GM19238 (cell line): ENCODE measurements around the gene CCM2L.

Experiments used
- DNase-seq: peaks from one replicate; pipeline ENCODE4 v3.0.0; 2011; ENCODE audit warnings: low spot score; ENCODE audit not compliant: insufficient read length

The CCM2L gene

DNA sequence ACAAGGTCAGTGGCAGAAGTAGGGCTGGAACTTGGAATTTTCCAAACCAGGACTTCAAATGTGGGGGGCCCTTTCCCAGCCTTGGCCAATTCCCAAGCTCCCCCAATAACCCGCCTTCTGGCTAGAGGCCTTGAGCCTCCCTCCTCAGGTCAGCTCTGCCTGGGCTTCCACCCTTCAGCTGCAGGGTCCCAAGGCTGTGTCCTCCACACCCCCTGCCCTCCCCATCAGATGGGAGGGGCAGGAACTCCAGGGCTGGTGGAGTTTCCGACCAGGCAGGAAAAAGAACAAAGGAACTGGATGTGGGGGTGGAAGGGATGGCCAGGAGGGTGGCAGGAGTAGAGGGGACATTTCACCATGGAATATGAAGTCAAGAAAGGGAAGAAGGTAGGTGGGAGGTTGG, at the start of gene CCM2L:
CCM2L (plus strand) TSS at position 338 of the 400 bp plus-strand sequence; CDS start at position 355, 17 bp downstream.
- no peak for DNase-seq

DNA sequence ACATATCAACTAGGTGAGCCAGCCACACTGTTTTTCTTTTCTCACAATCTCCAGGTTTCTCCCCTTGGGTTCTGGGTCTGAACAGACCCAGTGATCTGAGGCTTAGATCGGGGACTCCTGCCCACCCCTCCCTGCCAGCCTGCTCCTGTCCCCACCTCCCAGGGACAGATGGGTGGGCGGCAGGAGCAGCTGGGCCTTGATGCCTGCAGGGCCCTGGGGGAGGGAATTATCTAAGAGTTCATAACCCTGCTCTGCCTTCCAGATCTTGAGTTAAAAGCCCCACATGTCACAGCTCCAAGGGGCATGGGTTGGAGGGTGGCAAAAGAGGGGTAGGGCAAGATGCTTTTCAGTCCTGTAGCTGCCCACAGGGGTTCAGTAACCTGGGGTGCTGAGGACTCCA, 47.5 kb upstream of the CCM2L start:
- no peak for DNase-seq

DNA sequence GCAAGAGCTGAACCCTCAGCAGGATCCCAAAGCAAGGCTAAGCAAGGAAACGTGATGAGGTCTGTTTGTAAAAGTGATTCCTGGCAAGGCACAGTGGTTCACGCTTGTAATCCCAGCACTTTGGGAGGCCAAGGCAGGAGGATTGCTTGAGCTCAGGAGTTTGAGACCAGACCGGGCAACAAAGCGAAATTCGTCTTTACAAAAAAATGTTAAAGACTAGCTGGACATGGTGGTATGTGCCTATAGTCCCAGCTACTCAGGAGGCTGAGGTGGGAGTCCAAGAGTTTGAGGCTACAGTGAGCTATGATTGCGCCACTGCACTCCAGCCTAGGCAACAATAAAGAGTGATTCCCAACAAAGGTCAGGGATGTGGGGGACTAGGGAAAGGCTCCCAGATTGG, 46.3 kb upstream of the CCM2L start:
- no peak for DNase-seq

DNA sequence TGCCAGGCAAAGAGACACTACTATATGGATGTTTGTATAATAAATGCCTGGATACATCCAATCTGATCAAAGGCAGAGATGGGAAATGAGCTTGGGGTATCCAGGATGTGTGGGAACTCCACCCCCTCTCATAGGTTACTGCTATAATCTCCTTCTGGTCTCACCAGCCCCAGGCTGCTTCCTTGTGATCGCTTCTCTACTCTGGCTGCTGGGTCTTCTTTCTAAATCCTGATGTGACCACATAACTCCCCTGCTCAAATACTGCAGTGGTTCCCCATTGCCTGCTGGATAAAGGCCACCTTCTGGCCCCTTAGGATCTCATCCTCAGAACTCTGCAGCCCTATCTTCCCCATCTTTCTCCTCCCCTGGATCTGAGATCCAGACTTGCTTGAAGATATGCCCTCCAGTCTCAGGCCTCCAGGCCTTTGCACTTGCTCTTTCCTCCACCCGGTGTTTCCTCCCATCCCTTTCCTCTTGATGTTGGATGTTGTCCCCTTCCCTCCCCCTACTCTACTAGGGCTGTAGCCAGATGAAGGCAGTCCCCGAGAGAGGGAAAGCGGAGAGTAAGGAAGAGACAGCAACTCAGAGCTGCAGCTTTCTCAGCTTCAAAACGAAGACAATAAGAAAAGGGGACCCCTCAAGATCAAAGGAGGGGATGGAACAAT, 43.1 kb upstream of the CCM2L start:
- DNase-seq: no peak

DNA sequence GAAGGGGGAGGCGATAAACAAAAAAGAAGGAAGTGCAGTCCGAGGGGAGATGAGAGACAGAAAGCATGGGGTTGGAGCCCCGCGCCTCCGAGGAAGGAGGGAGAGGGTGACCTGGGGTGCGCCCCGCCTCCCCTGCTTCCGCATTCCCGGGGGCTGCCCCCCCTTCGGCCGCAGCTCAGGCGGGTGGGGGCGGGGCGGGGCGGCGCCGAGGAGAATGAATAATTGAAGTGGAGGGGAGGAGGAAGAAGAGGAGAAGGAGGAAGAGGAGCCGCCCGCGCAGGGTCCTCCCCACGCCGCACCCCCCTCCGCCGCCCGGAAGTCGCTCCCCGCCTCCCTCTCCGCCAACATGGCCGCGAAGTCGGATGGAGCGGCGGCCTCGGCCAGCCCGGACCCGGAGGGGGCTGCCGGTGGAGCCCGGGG, 42.4 kb upstream of the CCM2L start, which contains the start of gene XKR7:
XKR7 (plus strand) TSS at position 322 of the 420 bp plus-strand sequence; CDS start at position 347, 25 bp downstream.
- DNase-seq: no peak

DNA sequence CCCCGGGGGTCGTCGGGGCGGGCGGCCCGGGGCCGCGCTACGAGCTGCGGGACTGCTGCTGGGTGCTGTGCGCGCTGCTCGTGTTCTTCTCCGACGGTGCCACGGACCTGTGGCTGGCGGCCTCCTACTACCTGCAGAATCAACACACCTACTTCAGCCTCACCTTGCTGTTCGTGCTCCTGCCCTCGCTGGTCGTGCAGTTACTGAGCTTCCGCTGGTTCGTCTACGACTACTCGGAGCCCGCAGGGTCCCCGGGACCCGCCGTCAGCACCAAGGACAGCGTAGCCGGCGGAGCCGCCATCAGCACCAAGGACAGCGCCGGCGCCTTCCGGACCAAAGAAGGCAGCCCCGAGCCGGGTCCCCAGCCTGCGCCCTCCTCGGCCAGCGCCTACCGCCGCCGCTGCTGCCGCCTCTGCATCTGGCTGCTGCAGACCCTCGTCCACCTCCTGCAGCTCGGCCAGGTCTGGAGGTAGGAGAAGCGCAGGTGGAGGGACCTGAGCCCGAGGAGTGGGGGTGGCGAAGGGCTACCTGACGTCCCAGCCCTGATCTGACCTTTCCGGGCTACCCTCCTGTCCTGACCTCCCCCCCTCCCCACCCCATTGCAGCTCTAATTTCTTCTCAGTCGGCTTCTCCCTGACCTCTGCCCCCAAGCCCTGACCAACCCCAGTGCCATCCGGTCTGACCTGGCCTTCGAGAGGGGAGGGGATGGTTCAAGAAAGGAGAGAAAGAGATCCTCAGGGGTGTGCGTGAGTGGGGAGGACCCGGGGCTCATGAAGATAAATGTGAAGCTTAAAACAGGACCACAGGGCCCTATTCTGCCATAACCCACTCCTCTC, 41.7 kb upstream of the CCM2L start:
- peak; percentile 86 for DNase-seq

DNA sequence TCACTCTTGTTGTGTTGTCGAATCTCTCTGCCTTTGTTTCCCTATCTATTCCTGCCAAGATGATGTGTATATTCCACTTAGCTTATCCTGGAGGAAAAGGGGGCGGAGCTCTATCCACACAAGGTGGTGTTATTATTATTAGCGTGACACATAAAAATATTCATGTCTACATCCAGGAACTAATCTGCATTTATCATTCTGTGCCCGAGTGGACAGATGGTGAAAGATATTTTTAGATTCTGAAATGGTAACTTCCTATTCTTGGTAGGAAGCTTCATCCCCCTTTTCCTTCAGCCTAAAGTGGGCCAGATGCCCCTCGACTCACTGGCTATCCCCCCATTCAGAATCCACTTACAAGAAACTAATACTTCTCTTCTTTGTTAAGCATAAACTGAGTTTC, 40.2 kb upstream of the CCM2L start:
- DNase-seq: no peak

DNA sequence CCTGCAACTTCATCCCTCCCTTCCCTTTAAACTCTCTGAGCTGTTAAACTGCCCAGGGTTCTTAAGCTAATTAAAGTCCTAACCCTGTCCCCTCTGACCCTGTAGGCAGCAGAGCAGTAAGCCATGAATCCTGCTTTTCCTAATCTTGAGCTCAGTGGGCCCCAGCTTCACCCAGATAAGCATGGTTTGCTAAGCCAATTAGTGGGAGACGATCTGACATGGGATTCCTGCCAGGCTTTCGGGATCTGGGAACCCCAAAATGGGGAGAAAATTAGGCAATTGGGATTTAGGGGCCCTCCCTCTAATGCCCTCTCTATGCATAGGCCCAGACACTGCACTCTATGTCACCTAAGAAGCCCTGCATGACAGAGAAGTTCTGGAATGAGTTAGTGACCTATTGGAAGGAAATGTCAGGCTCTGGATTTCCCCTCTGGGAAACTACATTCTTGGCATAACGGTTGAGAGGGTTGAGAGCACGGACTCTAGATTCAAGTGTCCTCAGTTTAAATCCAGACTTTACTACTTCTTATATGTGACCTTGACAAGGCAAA, 37.7 kb upstream of the CCM2L start:
- DNase-seq: no peak

DNA sequence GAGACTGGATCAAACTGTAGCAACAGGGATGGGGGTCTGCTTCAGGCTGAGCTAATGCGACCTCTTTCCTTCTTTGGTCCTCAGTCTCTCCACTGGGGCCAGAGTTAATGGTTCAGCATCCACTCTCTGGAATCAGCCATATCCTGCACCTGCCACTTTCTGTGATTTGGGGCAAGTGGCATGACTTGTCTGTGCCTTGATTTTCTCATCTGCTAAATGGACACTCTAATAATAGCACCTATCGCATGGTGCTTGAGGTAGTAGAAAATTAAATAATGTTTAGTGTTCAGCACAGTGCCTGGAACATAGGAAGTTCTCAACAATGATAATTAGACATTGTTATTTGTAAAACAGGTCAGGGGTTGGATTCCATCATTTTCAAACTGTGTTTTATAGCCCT, 35.9 kb upstream of the CCM2L start:
- DNase-seq: no peak

DNA sequence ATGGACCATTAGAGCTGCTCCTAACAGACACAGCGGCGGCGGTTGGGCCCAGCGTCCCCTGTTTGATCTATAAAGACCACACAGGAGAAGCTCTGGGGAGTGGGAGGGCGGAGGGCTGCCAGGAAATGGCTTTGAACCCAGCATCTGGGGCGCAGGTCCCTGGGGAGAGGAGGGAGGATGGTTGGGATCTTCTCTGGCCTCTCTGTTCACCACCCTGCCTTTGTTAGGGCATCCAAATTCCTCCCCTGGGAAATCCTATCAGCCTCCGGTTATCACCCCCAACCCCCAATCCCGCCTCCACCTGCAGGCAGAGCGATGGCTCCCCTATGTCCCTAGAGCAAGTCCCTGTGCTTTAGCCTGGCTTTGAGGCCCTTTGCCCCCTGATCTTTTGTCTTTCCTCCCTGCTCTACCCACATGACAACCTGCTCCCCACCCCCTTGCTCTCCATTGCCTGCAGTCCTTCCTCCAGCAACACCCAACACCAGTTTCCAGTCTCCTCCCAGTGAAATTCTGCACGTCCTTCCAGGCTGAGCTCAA, 35.2 kb upstream of the CCM2L start:
- no peak for DNase-seq

DNA sequence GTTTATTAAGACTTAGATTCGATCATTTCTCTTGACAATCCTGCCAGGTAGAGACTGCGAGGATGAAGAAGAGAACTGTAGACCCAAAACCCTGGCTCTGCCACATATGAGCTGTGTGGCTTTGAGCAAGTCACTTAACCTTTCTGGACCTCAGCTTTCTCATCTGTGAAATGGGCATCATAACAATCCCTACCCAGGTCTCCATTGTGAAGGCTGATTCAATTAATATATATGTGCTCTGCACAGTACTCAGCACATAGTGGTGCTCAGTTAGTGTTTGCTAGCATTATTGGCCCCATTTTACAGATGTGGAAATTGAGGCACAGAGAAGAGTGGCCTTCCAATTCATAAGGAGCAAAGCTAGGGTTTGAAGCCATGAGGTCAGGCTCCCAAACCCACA, 34.4 kb upstream of the CCM2L start:
- DNase-seq: no peak

DNA sequence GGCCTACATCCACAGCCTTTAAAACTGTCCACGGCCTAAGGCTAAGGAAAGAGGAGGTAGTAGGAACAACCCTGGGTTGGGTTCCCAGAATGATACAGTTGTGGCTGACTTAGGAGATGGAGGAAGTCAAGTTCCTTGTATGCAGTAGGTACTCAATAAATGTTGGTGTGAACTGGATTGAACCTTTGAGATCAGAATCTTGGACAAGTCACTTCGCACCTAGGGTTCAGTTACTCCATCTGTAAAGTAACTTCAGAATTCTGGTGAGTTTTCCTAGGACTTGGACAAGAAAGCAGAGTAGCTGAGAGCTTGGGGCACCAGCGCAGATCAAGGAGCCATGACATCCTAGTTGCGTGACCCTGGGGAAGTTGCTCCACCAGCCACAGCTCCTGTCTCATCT, 33.2 kb upstream of the CCM2L start:
- no peak for DNase-seq

DNA sequence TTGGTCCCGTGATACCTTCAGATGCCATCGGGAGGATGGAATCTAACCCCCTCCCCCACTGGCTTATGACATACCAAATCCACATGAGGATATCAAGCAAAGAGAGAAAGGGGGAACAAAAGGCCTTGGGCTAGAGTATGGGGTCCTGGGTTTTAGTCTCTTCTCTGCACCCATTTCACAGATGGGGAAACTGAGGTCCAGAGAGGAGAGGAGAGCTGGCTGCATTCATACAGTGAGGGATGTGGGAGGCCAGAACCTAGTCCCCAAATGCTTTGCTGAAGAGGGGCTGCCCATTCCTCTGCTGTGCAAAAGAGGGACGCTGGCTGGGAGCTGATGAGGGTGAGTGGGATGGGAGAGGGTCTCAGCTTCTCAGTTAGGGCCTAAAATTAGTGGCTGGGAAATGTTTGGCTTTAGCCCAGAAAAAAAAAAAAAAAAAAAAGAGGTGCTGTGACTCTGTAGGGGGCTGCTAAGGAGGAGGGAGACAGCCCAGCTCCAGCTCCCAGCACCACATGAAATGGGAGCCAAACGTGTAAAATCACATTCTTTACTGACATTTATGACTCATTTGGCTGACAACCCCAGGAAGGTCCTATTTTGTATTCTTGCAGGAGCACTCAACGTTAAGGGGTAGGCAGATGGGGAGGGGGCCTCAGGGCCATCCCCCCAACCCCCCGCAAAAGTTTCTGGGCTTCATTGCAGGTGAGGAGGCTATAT, 30.4 kb upstream of the CCM2L start:
- DNase-seq: no peak

DNA sequence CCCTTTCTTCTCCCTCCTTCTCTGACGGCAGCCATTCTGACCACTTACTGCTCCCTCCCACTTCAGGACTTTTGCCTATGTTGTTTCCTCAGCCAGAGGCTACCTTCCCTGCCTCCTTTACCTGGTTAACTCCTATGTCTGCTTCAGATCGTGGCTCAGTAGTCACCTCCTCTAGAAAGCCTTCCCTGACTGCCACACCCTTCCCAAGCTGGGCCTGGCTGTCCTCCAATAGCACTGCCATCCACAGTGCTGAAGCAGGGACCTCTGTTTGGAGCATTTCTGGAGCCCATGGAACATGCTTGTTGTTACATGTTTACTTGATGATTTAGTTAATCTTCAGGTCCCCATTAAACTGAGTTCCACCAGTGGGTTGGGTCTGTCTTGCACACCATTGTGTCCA, 28.5 kb upstream of the CCM2L start:
- no peak for DNase-seq

DNA sequence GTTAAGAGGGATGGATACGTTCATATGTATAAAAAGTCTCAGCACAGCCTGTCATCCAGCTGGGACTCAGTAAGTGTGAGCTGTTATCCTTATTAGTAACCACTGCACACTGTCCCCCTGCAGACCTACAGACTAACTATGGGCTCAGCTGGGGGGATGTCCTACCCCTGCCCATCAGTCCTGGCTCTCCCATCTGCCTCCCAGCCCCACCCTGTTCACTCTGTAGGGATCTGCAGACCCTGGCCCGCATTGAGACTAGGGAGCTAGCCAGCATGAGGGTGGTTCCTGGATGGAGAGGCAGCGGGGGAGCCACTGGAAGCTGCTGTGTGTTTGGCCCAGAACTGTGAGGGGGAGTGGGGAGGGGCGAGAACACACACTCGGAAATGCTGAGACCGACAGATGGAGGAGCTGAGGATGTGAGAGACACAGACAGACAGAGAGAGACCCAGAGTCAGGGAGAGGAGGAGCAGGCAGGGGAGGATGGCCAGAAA, 25.2 kb upstream of the CCM2L start:
- no peak for DNase-seq

DNA sequence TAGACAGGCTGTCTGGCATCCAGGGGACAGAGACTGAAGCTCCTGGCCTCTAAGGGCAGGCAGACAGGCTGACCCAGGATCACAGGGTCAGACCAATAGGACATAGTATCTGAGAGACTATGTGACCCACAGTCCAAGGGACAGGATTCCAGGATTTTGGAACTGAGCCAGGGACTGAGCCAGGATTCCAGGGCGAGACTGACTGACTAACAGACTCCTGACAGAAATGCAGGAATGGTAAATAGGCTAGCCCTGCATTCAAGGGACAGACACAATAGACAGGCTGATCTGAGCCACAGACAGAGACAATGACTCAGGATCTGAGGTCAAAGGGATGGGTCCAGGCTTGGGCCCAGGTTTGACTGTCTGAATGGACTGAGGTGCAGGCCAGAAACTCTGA, 22.5 kb upstream of the CCM2L start:
- no peak for DNase-seq

DNA sequence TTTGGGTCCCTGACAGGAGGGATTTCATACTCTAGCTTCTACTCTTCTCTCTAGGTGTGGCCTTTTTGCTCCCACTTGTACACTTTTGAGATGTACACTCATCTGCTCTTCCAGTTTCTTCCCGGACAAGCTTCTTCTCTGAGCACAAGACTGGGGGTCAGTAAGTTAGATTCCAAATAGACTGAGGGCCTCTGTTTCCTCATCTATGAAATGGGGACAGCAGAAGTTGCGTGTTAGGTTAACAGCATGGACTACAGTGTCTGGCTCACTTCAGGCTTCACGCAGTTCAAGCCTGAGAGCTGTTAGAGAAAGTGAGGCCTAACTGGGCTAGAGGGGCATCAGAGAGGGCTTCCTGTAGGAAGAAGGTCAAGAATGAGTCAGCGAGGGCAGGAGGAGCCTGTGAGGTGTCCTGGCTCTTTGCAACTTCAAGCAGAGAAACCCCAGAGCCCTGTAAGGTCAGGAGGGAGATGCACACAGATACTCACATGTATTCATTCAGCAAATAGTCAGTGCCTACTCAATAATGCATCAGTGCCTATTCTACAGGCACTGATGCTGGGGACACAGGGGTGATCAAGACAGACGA, 21.7 kb upstream of the CCM2L start:
- no peak for DNase-seq

DNA sequence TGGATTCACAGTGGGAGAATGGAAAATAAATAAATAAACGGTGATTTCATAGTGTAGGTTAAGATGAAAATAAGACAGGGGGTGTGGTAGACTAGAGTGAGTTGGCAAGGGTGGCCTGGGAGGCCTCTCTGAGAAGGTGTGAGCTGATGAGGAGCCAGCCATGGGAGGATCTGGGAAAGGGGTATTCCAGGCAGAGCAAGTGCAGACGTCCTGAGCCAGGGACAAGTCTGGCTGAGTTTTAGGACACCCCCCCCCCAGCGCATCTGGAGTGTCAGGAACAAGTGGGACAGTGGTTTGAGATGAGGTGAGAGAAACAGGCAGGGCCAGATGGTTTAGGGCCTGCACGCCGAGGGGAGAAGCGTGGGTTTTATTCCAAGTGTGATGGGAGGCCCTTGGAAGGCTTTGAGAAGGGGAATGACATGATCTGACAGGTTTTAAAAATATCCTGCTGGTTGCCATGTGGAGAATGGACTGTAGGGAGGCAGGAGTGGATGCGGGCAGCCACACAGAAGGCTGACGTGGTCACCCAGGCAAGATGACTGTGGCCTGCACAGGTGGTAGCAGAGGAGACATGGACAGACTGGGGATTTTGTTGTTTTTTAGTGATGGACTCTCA, 21.1 kb upstream of the CCM2L start:
- no peak for DNase-seq

DNA sequence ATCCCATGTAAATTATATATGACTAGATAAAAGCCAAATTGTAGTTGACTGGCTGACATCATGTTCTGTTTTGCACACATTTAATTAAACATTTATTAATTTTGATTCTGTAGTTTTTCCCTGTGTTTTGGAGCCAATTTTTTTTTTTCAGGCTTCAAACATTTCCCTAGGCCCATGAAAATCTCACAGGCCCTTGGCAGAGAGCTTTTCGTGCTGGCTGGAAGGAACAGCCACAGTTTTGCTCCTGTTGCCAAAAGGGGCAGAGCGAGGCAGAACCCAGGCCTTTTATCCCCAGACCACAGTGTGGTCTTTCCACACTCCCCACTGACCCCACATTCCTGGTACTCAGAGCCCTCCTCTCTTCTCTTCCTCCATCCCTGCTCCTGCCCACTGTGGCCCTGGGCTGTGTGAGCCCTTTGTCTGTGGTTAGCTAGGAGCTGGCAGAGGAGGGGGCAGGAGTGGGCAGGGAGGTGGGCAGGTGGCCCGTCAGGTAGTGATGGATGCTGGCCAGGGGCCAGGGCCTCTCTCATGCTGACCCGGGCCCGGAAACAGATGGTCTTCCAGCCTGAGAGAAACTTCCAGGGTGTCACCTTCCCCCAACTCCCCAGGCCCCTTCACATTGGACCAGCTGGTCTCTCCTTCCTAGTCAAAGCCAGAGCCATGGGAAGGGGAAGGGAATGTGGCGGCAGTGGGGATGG, 19.4 kb upstream of the CCM2L start:
- DNase-seq: no peak

DNA sequence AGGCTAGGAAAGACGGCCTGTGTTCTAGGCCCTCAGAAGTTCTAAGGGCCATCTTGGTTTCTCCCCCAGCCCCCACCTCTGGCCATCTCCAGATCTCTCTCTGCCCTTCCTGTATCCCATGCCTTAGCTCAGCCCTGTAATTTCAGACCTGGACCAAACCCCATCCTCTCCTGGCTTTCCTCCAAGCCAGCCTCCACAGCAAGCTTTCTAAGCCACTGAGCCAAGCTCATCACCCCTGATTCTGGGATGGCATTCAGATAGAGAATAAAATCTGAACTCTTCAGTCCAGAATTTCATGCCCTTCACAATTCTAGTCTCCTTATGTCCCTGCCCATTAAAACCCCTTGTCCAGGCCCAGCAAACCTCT, 18.9 kb upstream of the CCM2L start:
- no peak for DNase-seq
